HG03342 (cell line): ENCODE results near the gene PRR4.

Experiments used
- ATAC-seq: cut with Tn5 transposase; IDR thresholded peaks from one replicate; pipeline ENCODE4 v1.9.1; 2021; ENCODE audit warnings: mild to moderate bottlenecking, moderate library complexity; ENCODE audit not compliant: unreplicated experiment

Gene PRR4

GRCh38 chr12:10802587-10802986 lies 46.7 kb downstream of the PRR4 start, which contains the start of gene TAS2R7:
Gene TAS2R7, minus strand, starts transcription at chr12:10802627. Its CDS starts 57 bp downstream, at chr12:10802570.
- ATAC-seq, result no peak

- ATAC-seq, result no peak
Observed at GRCh38 chr12:10801741-10802140, 47.5 kb downstream of the PRR4 start.
